GM12864 (cell line): ENCODE measurements around the gene PGBD4.

Experiments used
- DNase-seq: peaks from one replicate; pipeline ENCODE4 v3.0.0-alpha.2; 2011; ENCODE audit warnings: low read depth
- H3K4me3 ChIP-seq: 2 replicates; pipeline ENCODE4 v1.5.1; 2011; ENCODE audit warnings: mild to moderate bottlenecking, low read depth, low read length, control low read depth
- CTCF ChIP-seq: IDR thresholded peaks from 2 replicates; pipeline ENCODE4 v1.5.1; 2011; ENCODE audit warnings: low read depth, mild to moderate bottlenecking, moderate library complexity, low read length, control low read depth, inconsistent platforms; ENCODE audit errors: missing control alignments

The PGBD4 gene

GRCh38 chr15:34101366-34102174 is at the start of gene PGBD4, which contains the start of gene EMC7:
Gene PGBD4, plus strand, starts transcription at chr15:34102083. Its CDS starts 449 bp downstream, at chr15:34102532.
Gene EMC7, minus strand, starts transcription at chr15:34101862. Its CDS starts 23 bp downstream, at chr15:34101839.
- H3K4me3 ChIP-seq, result peak within 1 kb of the TSS; percentile 91
- TF ChIP-seq CTCF, result no peak
- peak; percentile 99 for DNase-seq

- TF ChIP-seq CTCF, result no peak
- H3K4me3 ChIP-seq, result no peak overlapping the region
- no peak for DNase-seq
Observed at GRCh38 chr15:34054081-34054707, 47.7 kb upstream of the PGBD4 start.

- DNase-seq, result no peak
- H3K4me3 ChIP-seq, result no peak overlapping the region
- no peak for TF ChIP-seq CTCF
Observed at GRCh38 chr15:34055868-34056595, 45.9 kb upstream of the PGBD4 start.

GRCh38 chr15:34056911-34057310 is 45.0 kb upstream of the PGBD4 start:
- no peak for TF ChIP-seq CTCF
- H3K4me3 ChIP-seq, result no peak overlapping the region
- no peak for DNase-seq

- TF ChIP-seq CTCF, result no peak
- no peak overlapping the region for H3K4me3 ChIP-seq
- DNase-seq, result no peak
Observed at GRCh38 chr15:34059476-34059875, 42.4 kb upstream of the PGBD4 start.

GRCh38 chr15:34059946-34060345 is 41.9 kb upstream of the PGBD4 start:
- DNase-seq, result no peak
- no peak overlapping the region for H3K4me3 ChIP-seq
- no peak for TF ChIP-seq CTCF
